Parathyroid adenoma (tissue), 2 donors: Measurements from ENCODE around the gene SH3BP2.

ENCODE experiments used
- H2AFZ ChIP-seq: fragments of 300-600 bp; sonication (generic); one replicate; pipeline ENCODE4 v1.7.0; 2017; ENCODE audit warnings: antibody characterized with exemption, mild to moderate bottlenecking
- H3K27ac ChIP-seq: fragments of 300-600 bp; sonication (generic); one replicate; pipeline ENCODE4 v1.7.0; 2017
- H3K27me3 ChIP-seq: fragments of 300-600 bp; sonication (generic); one replicate; pipeline ENCODE4 v1.7.0; 2017; ENCODE audit warnings: low read length; ENCODE audit not compliant: control insufficient read depth, insufficient read depth
- H3K36me3 ChIP-seq: fragments of 300-600 bp; sonication (generic); one replicate; pipeline ENCODE4 v1.7.0; 2017; ENCODE audit warnings: low read length; ENCODE audit not compliant: control insufficient read depth, insufficient read depth
- H3K4me1 ChIP-seq: fragments of 300-600 bp; sonication (generic); one replicate; pipeline ENCODE4 v1.7.0; 2017; ENCODE audit warnings: control low read depth
- H3K4me2 ChIP-seq: fragments of 300-600 bp; sonication (generic); one replicate; pipeline ENCODE4 v1.7.0; 2017; ENCODE audit warnings: low read length
- H3K4me3 ChIP-seq: fragments of 300-600 bp; sonication (generic); one replicate; pipeline ENCODE4 v1.7.0; 2017; ENCODE audit warnings: low read depth, low read length
- H3K79me2 ChIP-seq: fragments of 300-600 bp; sonication (generic); one replicate; pipeline ENCODE4 v1.7.0; 2017; ENCODE audit warnings: control low read depth
- H3K9ac ChIP-seq: fragments of 300-600 bp; sonication (generic); one replicate; pipeline ENCODE4 v1.7.0; 2017; ENCODE audit warnings: mild to moderate bottlenecking
- H3K9me3 ChIP-seq: fragments of 300-600 bp; sonication (generic); one replicate; pipeline ENCODE4 v1.7.0; 2017; ENCODE audit warnings: low read length; ENCODE audit not compliant: control insufficient read depth
- CTCF ChIP-seq: fragments of 300-600 bp; sonication (generic); IDR thresholded peaks from one replicate; pipeline ENCODE4 v1.7.0; 2017; ENCODE audit warnings: antibody characterized with exemption, mild to moderate bottlenecking
- donor health status: primary hyperparathyroidism.

SH3BP2 gene

GRCh38 chr4:2824836-2825381 lies 32.0 kb downstream of the SH3BP2 start:
- Histone ChIP-seq H3K27me3 (no peaks in the 10 kb centered on the region), H2AFZ (no peak overlapping the region), H3K4me1 (no peaks in the 10 kb centered on the region), H3K36me3 (no peaks in the 10 kb centered on the region), H3K4me2 (no peak overlapping the region), H3K27ac (no peak overlapping the region), H3K4me3 (no peak overlapping the region), H3K9ac (no peak overlapping the region), H3K9me3 (no peaks in the 10 kb centered on the region), H3K79me2 (no peaks in the 10 kb centered on the region)
- no peak for TF ChIP-seq CTCF

- no peaks in the 10 kb centered on the region for H3K9me3 ChIP-seq
- no peaks in the 10 kb centered on the region for H3K79me2 ChIP-seq
- H3K27ac ChIP-seq, result no peak overlapping the region
- H3K4me2 ChIP-seq, result no peak overlapping the region
- no peaks in the 10 kb centered on the region for H3K4me1 ChIP-seq
- H3K4me3 ChIP-seq, result no peak overlapping the region
- no peak overlapping the region for H2AFZ ChIP-seq
- H3K36me3 ChIP-seq, result no peaks in the 10 kb centered on the region
- H3K27me3 ChIP-seq, result no peaks in the 10 kb centered on the region
- no peak overlapping the region for H3K9ac ChIP-seq
- no peak for TF ChIP-seq CTCF
These were observed 32.9 kb downstream of the SH3BP2 start for GRCh38 chr4:2825740-2826139.

- no peak for TF ChIP-seq CTCF
- Histone ChIP-seq H3K4me1 (no peaks in the 10 kb centered on the region), H3K4me3 (no peak overlapping the region), H3K36me3 (no peaks in the 10 kb centered on the region), H3K9ac (no peak overlapping the region), H3K79me2 (no peaks in the 10 kb centered on the region), H3K27me3 (no peaks in the 10 kb centered on the region), H2AFZ (no peak overlapping the region), H3K27ac (no peak overlapping the region), H3K4me2 (no peak overlapping the region), H3K9me3 (no peaks in the 10 kb centered on the region)
These were observed 34.4 kb downstream of the SH3BP2 start for GRCh38 chr4:2827071-2827873.

GRCh38 chr4:2827874-2828751 lies 35.2 kb downstream of the SH3BP2 start:
- no peaks in the 10 kb centered on the region for H3K79me2 ChIP-seq
- H3K36me3 ChIP-seq, result no peaks in the 10 kb centered on the region
- H3K27me3 ChIP-seq, result no peaks in the 10 kb centered on the region
- no peak overlapping the region for H3K9ac ChIP-seq
- TF ChIP-seq CTCF, result no peak
- no peak overlapping the region for H3K4me3 ChIP-seq
- H3K4me1 ChIP-seq, result no peaks in the 10 kb centered on the region
- no peak overlapping the region for H3K27ac ChIP-seq
- H3K4me2 ChIP-seq, result no peak overlapping the region
- H3K9me3 ChIP-seq, result no peaks in the 10 kb centered on the region
- no peak overlapping the region for H2AFZ ChIP-seq
